Amniotic epithelial cell (primary cell): ENCODE measurements around the gene ANKZF1.

Experiments used
- DNase-seq: peaks from one replicate; pipeline ENCODE4 v3.0.0-alpha.2; 2010; ENCODE audit warnings: low read depth

The ANKZF1 gene

DNA sequence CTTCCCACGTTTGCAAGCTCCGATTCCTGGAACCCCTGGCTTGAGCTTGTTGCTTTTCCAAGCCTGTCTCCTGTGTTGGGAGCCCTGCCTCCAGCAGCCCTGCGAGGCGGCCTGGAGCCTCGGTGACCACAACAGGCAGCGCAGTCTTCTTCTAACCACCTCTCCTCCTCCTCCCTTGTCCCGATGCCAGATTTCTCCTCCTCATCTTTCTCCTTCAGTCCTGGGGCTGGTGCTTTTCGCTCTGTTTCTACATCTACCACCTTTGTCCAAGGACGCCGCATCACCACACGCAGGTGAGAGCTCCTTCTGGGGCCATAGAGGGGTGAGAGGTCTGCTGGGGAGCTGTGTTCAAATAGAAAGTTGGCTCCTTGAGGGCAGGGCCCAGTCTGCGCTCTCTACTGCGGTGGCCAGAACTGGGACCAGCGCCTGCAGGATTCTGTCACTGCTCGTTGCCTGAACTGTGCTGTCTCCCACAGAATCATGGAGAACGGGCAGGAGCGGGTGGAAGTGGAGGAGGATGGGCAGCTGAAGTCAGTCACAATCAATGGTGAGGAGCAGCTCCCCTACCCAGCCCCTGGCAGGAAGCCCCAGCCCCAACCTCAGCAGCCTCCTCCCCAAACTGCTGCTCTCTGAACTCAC, 53.5 kb downstream of the ANKZF1 start:
- no peak for DNase-seq

DNA sequence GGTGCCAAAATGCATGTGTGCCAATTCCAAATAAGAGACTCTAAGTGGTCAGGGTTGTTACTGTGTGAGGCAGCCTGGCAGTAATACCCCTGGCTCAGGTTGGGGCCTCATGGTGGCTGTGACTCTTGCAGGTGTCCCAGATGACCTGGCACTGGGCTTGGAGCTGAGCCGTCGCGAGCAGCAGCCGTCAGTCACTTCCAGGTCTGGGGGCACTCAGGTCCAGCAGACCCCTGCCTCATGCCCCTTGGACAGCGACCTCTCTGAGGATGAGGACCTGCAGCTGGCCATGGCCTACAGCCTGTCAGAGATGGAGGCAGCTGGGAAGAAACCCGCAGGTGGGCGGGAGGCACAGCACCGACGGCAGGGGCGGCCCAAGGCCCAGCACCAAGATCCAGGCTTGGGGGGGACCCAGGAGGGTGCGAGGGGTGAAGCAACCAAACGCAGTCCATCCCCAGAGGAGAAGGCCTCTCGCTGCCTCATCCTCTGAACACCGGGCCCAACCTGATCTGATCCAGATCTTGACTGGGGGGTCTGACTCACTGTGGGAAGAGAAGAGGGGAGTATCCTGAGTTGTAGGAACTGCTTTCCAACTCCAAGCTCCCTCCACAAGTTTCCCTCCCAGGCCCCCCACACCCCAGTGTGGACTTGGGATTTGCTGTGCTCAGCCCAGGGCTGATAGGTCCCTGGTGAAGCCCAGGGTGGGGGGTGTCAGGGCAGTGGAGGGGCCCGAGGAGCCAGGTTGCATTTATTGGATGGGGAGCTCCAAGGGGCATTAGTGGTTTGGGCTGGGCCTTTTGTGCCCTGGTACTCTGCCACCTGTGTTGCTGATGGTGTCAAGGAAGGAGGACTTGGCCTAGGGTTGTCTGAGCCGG, 55.1 kb downstream of the ANKZF1 start:
- DNase-seq, result peak; percentile 14

DNA sequence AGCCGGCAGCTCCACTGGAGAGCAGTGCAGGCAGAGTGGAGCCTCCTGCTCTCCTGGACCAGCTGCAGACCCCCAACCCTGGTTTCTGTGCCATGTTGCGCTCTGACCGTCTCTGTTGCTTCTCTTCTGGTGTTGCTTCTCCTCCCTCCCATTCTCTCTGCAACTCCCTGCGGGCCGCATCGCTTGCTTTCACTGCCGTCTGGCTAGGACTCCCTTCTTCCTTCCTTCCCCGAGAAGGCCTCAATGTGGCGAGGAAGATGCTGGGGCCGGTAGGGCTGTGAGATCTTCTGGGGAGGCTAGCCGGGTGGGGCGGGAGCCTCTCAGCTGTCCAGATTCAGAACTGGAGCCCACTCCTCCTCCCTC, 55.7 kb downstream of the ANKZF1 start:
- DNase-seq, result no peak

DNA sequence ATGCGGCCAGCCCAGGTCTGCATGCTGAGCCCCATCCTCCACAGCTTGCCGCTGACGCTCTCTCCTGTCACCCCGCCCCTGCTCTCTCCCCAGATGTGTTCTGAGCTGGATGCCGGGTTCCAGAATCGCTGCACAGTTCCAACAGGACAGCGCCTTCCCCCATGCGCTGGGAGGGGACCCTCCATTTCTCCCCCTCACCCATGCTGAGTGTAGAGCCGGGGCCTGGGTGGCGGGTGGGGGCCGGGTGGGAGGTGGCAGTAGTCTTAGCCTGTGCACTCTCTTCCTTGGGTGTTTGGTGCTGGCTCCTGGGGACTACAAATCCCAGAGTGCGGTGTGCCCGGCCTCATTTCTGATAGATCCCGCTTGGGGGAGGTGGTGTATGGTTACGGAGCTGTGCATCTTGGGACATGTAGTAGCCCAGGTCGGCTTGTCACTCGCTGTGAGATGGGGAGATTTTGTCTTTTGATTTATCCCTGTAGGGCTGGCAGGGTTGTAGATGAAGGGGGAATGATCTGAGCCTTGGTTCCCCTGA, 56.4 kb downstream of the ANKZF1 start:
- DNase-seq, result peak; percentile 64
